ENCODE measurements around the gene TMEM267. TPM values are rescaled to one million over a fixed set of nuclear protein-coding genes. Genes with fewer than 3 reads are reported as not detected.
"Not testable (repeated sequence)": the region's sequence is repeated elsewhere in the genome, so short reads cannot be mapped to it uniquely, and the experiment has no call there.

TMEM267 gene
- total RNA-seq, 1 donor from 2014 or later = 12.7 TPM

DNA sequence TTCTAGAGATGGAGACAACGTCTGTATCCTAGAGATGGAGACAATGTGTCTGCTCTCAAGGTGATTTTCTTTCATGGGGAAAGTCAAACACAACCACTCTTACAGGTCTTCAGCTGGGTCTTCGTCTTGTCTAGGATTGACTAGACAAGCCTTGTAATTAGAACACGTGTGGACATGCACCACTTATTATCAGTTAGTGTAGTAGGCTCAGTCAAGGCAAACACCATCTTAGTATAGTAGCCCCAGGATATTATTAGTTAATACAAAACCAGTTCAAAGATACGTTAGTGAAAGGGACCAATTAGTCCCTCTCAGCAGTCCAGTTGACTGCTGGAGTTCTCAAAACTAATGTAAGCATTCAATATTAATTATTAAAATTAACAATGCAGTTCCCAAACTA, 56.4 kb downstream of the TMEM267 start:
- Histone ChIP-seq H3K4me1 (peaks cover 3% of the 10 kb centered on the region), H3K27ac (no peak overlapping the region), H3K36me3 (no peaks in the 10 kb centered on the region), H3K9me3 (no peaks in the 10 kb centered on the region), H3K4me3 (no peak overlapping the region), H3K27me3 (ENCODE audit: low read depth) (no peaks in the 10 kb centered on the region)
- intact Hi-C loops (cut with DNase I) = no loop called here
- no peak for TF ChIP-seq CTCF (IDR thresholded peaks at IDR 0.05)
- no peak for DNase-seq
- no peak for ATAC-seq

DNA sequence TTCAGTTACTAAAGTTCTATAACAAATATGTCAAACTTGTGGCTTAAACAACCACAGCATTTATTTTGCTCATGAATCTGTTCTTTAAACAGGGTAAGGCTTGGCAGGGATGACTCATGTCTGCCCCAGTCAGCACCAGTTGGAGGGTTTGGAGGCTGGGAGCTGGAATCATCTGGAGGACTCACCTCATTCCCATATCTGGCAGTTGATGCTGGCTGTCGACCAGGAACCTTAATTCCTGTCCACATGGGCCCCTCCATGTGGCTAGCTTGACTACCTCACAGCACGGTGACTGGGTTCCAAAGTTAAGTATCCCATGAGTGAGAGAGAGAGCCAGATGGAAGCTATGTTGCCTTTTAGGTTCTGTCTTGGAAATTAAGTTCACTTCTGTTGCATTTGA, 57.7 kb downstream of the TMEM267 start:
- H3K36me3 ChIP-seq = no peaks in the 10 kb centered on the region
- H3K9me3 ChIP-seq = no peaks in the 10 kb centered on the region
- peaks cover 11% of the 10 kb centered on the region for H3K4me1 ChIP-seq
- no peak overlapping the region for H3K4me3 ChIP-seq
- no peak for ATAC-seq
- DNase-seq = no peak
- intact Hi-C loops (cut with DNase I) = no loop called here
- TF ChIP-seq CTCF (IDR thresholded peaks at IDR 0.05) = no peak
- H3K27me3 ChIP-seq (ENCODE audit: low read depth) = no peaks in the 10 kb centered on the region
- H3K27ac ChIP-seq = no peak overlapping the region

GRCh38 chr5:43423086-43423485, 60.6 kb downstream of the TMEM267 start:
- H3K9me3 ChIP-seq; intact Hi-C loops (cut with DNase I); H3K36me3 ChIP-seq; H3K27ac ChIP-seq; DNase-seq; ATAC-seq; H3K4me3 ChIP-seq; H3K27me3 ChIP-seq (ENCODE audit: low read depth): not testable (repeated sequence)
- H3K4me1 ChIP-seq = peaks cover 11% of the 10 kb centered on the region

DNA sequence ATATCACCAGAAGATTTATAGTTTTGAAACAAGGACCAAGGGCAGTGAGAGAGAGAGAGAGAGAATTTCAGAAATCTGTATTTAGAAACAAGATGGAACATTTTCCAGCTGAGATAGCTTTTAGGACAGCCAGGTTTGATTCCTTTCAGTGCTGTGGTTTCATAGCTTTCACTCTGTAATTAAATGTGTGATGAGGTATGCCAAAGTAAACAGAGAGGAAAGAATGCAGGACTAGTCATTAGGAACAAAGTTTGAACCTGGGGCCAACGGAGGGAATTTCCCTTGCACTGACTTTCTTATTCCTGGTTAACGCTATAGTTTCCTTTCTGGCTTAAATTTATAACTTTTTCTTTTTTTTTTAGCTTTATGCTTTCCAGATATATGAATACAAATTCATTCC, 61.5 kb downstream of the TMEM267 start:
- ATAC-seq (peak; percentile 61 to 89), DNase-seq (no peak)
- Histone ChIP-seq H3K9me3 (no peaks in the 10 kb centered on the region), H3K4me3 (no peak overlapping the region), H3K27me3 (ENCODE audit: low read depth) (no peaks in the 10 kb centered on the region), H3K4me1 (peaks cover 11% of the 10 kb centered on the region), H3K27ac (no peak overlapping the region), H3K36me3 (no peaks in the 10 kb centered on the region)
- intact Hi-C loops (cut with DNase I) = no loop called here
- TF ChIP-seq CTCF (IDR thresholded peaks at IDR 0.05) = no peak

- Histone ChIP-seq H3K4me3 (no peak overlapping the region), H3K27ac (no peak overlapping the region), H3K36me3 (no peaks in the 10 kb centered on the region), H3K27me3 (ENCODE audit: low read depth) (no peaks in the 10 kb centered on the region), H3K4me1 (peaks cover 11% of the 10 kb centered on the region), H3K9me3 (no peaks in the 10 kb centered on the region)
- DNase-seq (no peak), ATAC-seq (peak in 1 of 2 donors; percentile 31)
- no peak for TF ChIP-seq CTCF (IDR thresholded peaks at IDR 0.05)
- intact Hi-C loops (cut with DNase I) = no loop called here
Measured at GRCh38 chr5:43421450-43422133, 62.1 kb downstream of the TMEM267 start.

DNA sequence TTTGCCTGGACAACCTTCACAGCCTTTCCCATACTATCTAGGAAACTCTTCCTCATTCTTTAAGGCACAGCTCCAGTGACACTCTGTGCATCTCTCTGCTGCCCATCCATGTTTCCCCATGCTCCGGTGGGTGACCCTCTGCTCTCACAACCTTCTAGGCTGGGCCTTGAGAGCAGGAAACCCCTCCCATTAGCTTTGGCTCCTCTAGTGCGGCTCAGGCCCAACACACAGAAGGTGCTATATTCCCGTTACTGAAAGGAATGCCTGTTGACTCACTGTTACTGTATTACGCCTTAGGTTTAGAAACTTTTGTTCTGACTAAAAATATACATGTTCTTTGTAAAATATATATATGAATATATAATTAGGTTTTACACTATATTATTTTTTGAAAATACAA, 63.4 kb downstream of the TMEM267 start:
- TF ChIP-seq CTCF (IDR thresholded peaks at IDR 0.05) = no peak
- ATAC-seq = no peak
- intact Hi-C loops (cut with DNase I) = no loop called here

More for the DNA sequence above, 63.4 kb downstream of the TMEM267 start:
- Histone ChIP-seq H3K4me1 (peaks cover 11% of the 10 kb centered on the region), H3K36me3 (no peaks in the 10 kb centered on the region), H3K4me3 (no peak overlapping the region), H3K27me3 (ENCODE audit: low read depth) (no peaks in the 10 kb centered on the region), H3K27ac (no peak overlapping the region), H3K9me3 (no peaks in the 10 kb centered on the region)
- no peak for DNase-seq

Data from lower lobe of right lung (tissue), 2 donors.